Neuron (in vitro differentiated cells): Measurements from ENCODE around the gene MED9.

ENCODE experiments used
- H2AFZ ChIP-seq: one replicate; pipeline ENCODE4 v1.6.1; 2013; ENCODE audit warnings: low read depth, mild to moderate bottlenecking, inconsistent platforms, low read length, moderate library complexity
- H3K27me3 ChIP-seq: one replicate; pipeline ENCODE4 v1.6.1; 2013; ENCODE audit warnings: low read length; ENCODE audit not compliant: insufficient read depth
- H3K36me3 ChIP-seq: one replicate; pipeline ENCODE4 v1.6.1; 2013; ENCODE audit warnings: low read length; ENCODE audit not compliant: insufficient read depth
- H3K4me1 ChIP-seq: one replicate; pipeline ENCODE4 v1.6.1; 2013; ENCODE audit warnings: low read length; ENCODE audit not compliant: insufficient read depth
- H3K4me3 ChIP-seq: 2 replicates; pipeline ENCODE4 v1.5.1; 2013; ENCODE audit warnings: mild to moderate bottlenecking, low read length, moderate library complexity
- H3K9me3 ChIP-seq: one replicate; pipeline ENCODE4 v1.6.1; 2013; ENCODE audit warnings: low read length

The MED9 gene

GRCh38 chr17:17495536-17496188, 18.9 kb downstream of the MED9 start:
- Histone ChIP-seq H2AFZ (no peak overlapping the region), H3K4me1 (peaks cover 13% of the 10 kb centered on the region), H3K4me3 (peak overlapping the region; percentile 60)

GRCh38 chr17:17496189-17497064, 19.6 kb downstream of the MED9 start, which contains the start of gene RASD1:
Gene RASD1 (minus strand): TSS chr17:17496395. CDS start chr17:17496181, 214 bp downstream.
- peaks cover 22% of the 10 kb centered on the region for H3K36me3 ChIP-seq
- no peaks in the 10 kb centered on the region for H3K27me3 ChIP-seq
- H3K9me3 ChIP-seq, result peaks cover 5% of the 10 kb centered on the region
- H3K4me3 ChIP-seq, result peak within 1 kb of the TSS; percentile 60
- H2AFZ ChIP-seq, result peak within 1 kb of the TSS; percentile 94
- H3K4me1 ChIP-seq, result peaks cover 13% of the 10 kb centered on the region

More at GRCh38 chr17:17495536-17496188, 18.9 kb downstream of the MED9 start:
- Histone ChIP-seq H3K27me3 (no peaks in the 10 kb centered on the region), H3K36me3 (peaks cover 30% of the 10 kb centered on the region), H3K9me3 (peaks cover 5% of the 10 kb centered on the region)

GRCh38 chr17:17497065-17497844, 20.5 kb downstream of the MED9 start:
- Histone ChIP-seq H3K4me1 (peaks cover 13% of the 10 kb centered on the region), H3K27me3 (no peaks in the 10 kb centered on the region), H3K36me3 (peaks cover 15% of the 10 kb centered on the region), H2AFZ (peak overlapping the region; percentile 94), H3K4me3 (peak overlapping the region; percentile 37), H3K9me3 (peaks cover 5% of the 10 kb centered on the region)

- Histone ChIP-seq H3K9me3 (peaks cover 5% of the 10 kb centered on the region), H3K4me3 (no peak overlapping the region), H3K4me1 (peaks cover 13% of the 10 kb centered on the region), H3K27me3 (no peaks in the 10 kb centered on the region), H3K36me3 (peaks cover 9% of the 10 kb centered on the region), H2AFZ (no peak overlapping the region)
These were observed 21.2 kb downstream of the MED9 start for GRCh38 chr17:17497845-17498520.

- H3K27me3 ChIP-seq, result no peaks in the 10 kb centered on the region
- H3K4me1 ChIP-seq, result peaks cover 11% of the 10 kb centered on the region
- H3K36me3 ChIP-seq, result peaks cover 2% of the 10 kb centered on the region
- H3K9me3 ChIP-seq, result peaks cover 5% of the 10 kb centered on the region
- no peak overlapping the region for H3K4me3 ChIP-seq
- H2AFZ ChIP-seq, result no peak overlapping the region
These were observed 22.0 kb downstream of the MED9 start for GRCh38 chr17:17498606-17499301.

- Histone ChIP-seq H2AFZ (no peak overlapping the region), H3K36me3 (no peaks in the 10 kb centered on the region), H3K4me1 (peaks cover 7% of the 10 kb centered on the region), H3K27me3 (no peaks in the 10 kb centered on the region), H3K9me3 (peaks cover 5% of the 10 kb centered on the region), H3K4me3 (no peak overlapping the region)
These were observed 22.8 kb downstream of the MED9 start for GRCh38 chr17:17499402-17500145.

- no peak overlapping the region for H3K4me3 ChIP-seq
- no peaks in the 10 kb centered on the region for H3K36me3 ChIP-seq
- H3K9me3 ChIP-seq, result no peaks in the 10 kb centered on the region
- H3K4me1 ChIP-seq, result peaks cover 7% of the 10 kb centered on the region
- H3K27me3 ChIP-seq, result no peaks in the 10 kb centered on the region
- no peak overlapping the region for H2AFZ ChIP-seq
These were observed 24.3 kb downstream of the MED9 start for GRCh38 chr17:17500999-17501605.

GRCh38 chr17:17502741-17503565, 26.2 kb downstream of the MED9 start:
- no peaks in the 10 kb centered on the region for H3K9me3 ChIP-seq

GRCh38 chr17:17503566-17504130, 26.8 kb downstream of the MED9 start:
- no peak overlapping the region for H3K4me3 ChIP-seq
- H3K27me3 ChIP-seq, result no peaks in the 10 kb centered on the region

More at GRCh38 chr17:17502741-17503565, 26.2 kb downstream of the MED9 start:
- no peaks in the 10 kb centered on the region for H3K27me3 ChIP-seq
- no peak overlapping the region for H3K4me3 ChIP-seq
- no peak overlapping the region for H2AFZ ChIP-seq
- no peaks in the 10 kb centered on the region for H3K36me3 ChIP-seq
- H3K4me1 ChIP-seq, result no peaks in the 10 kb centered on the region

GRCh38 chr17:17504341-17505140, 27.7 kb downstream of the MED9 start:
- no peaks in the 10 kb centered on the region for H3K4me1 ChIP-seq
- no peaks in the 10 kb centered on the region for H3K9me3 ChIP-seq
- no peak overlapping the region for H2AFZ ChIP-seq
- no peak overlapping the region for H3K4me3 ChIP-seq
- no peaks in the 10 kb centered on the region for H3K36me3 ChIP-seq
- no peaks in the 10 kb centered on the region for H3K27me3 ChIP-seq

More at GRCh38 chr17:17503566-17504130, 26.8 kb downstream of the MED9 start:
- no peaks in the 10 kb centered on the region for H3K4me1 ChIP-seq
- H3K36me3 ChIP-seq, result no peaks in the 10 kb centered on the region
- H3K9me3 ChIP-seq, result no peaks in the 10 kb centered on the region
- no peak overlapping the region for H2AFZ ChIP-seq
